ENCODE data around the gene KRT9.

Gene KRT9

DNA sequence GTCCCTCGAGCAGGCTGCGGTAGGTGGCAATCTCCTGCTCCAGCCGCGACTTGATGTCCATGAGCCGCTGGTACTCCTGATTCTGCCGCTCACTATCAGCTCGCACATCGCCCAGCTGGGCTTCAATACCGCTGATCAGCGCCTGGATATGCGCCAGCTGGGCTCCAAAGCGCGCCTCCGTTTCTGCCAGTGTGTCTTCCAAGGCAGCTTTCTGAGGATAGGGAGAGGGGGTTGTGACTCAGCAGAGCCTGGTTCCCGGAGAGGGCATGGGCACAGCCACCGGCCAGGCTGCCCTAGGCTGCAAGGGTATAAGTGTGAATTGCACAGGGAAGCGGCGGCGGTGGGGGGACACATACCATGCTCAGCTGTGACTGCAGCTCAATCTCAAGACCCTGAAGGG lies 48.1 kb downstream of the KRT9 start:
- no peak for DNase-seq

DNA sequence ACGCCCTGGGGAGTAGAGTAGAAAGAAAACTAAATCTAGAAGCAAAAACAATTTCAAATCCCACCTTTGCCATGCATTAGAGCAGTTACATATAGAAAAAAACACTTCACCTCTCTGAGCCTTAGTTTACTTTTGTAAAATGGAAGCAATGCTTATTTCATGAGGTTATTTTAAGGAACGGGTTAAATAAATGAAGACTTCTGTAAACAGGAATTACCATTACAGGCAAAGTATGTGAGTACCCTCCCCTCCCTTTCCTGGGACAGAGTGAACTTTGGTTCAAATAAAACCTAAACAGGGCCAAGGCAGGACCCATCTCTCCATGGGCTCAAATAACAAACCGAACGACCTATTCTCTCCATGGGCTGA lies 48.6 kb downstream of the KRT9 start:
- DNase-seq: no peak

DNA sequence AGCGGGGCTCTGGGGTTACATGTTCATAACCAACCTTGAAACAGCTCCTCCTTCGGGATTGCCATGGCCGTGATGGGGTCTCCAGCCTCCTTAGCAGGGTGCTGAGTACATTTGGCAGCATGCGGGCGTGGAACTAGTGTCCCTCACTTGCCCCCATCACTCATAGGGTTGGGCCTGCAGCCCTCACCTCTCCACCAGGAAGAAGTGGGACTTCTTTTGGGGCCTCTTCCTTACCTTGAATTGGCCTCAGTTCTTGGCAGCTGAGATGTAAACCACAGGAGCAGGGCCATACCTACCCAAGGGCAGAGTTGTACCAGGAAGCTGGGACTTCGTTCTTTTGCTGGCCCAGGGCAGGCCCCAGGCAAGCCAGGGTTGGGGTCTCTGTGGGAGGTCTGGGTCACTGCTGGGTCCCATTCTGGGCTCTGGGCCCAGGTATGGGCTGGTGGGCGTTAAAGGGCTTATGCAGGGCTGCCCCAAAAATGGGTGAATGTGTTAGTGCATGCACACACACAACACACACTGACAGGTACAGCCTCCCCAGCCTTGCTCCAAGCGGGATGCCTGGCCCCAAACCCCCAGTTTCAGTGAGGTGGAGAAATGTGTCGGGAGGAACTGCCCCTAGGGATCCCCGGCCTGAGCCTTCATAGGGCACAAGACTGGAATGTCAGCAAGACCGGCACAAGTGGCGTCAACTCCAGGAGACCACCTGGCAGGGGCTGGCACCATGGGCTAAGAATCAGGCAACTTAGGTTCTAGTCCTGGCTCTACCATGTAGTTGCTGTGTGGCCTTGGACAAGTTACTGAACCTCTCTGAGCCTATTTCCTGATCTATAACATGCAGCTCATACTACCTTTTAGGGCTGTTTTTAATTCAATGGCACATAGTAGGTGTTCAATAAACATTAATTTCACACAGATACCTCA lies 49.3 kb downstream of the KRT9 start:
- no peak for DNase-seq

DNA sequence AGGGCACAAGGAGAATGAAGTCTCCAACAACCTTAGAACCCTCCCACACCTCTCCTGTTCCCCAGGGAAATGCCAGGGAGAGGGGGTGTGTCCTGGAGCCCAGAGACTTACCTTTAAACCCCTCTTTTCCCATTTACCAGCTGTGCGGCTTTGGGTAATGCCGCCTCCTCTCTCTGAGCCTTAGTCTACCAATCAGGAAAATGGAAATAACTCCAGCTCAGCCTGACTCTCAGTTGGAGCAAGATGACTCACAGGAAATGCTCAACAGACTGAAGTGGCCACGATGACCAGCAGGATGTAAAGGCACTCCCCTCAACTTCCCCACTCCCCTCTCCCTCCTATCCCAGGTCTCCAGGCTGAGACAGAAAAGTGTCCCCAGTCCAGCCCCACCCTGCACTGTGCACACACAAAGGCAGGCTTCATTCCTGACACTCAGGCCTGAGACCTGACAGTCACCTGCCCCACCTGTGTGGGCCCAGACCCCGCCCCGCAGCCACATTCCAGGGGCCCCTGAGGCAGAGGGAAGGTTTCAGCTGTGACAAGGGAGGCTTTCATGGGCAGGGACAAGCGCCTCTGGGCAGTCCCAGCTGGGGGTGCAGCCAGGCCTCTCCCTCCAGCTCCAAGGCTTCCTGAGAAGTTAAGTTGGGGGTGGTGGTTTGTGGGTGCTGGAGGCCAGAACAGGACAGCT lies 50.1 kb downstream of the KRT9 start:
- no peak for DNase-seq

DNA sequence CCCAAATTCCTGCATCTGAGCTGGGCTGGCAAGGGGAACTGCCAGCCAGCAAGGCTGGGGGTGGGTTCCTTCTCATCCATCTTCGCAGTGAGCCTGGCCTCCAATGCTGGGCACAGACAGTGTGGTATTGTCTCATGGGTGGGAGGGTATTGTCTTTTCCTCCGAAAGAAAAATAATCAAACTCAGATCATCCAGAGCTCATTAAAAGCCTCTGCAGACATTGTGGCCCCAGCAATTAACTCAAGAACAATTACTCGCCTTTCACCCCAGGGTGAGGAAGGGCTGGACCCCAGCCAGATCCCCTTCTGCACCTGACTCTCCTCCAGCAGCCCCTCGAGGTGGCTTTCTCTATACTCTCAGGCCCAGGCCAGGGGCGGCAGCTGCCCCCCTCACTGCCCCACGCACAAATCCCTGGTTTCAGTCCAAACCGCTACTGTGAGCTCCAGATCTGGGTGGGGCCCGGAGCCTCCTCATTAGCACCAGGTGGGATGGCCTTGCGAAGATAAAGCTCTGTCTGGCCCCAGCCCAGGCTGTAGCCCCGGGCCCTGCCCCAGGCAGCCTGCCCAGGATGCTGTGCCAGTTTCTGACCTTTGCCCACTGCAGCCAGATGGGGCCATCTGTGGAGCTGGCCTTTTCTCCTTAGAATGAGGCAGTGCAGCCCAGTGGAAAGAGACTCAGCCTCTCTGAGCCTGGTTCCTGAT lies 50.9 kb downstream of the KRT9 start:
- DNase-seq: no peak

DNA sequence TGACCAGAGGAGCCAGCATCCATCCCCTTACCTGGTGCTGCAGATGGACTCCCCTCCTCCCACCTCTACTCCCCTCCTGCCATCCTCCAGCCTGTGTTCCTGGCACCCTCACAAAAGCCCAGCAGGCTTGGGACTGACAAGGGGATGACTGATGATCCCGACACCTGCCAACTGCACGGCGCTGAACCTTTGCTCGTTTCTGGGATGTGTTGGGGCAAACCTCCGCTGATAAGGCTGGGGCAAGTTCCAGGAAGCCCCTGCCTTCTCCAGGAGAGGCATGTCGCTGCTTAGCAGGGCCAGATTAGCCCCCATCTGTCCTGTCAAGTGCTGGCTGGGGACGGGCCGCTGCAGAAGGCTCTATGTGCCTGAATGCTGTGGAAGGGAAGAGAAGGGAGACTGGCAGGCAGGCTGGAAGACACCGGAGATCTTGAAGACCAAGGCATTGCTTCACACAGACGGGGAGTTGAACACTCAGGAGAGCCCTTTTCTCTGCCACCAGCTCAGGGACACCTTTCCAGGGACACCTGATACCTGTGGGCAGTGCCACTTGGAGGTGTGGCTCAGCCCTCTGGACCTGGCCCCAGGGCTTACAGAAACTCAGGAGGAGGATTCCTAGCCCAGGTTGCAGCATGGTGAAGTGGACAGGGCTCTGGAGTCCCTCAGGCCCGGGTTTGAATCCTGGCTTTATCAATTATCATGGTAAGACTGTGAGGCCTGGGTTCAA lies 52.2 kb downstream of the KRT9 start:
- DNase-seq: no peak

DNA sequence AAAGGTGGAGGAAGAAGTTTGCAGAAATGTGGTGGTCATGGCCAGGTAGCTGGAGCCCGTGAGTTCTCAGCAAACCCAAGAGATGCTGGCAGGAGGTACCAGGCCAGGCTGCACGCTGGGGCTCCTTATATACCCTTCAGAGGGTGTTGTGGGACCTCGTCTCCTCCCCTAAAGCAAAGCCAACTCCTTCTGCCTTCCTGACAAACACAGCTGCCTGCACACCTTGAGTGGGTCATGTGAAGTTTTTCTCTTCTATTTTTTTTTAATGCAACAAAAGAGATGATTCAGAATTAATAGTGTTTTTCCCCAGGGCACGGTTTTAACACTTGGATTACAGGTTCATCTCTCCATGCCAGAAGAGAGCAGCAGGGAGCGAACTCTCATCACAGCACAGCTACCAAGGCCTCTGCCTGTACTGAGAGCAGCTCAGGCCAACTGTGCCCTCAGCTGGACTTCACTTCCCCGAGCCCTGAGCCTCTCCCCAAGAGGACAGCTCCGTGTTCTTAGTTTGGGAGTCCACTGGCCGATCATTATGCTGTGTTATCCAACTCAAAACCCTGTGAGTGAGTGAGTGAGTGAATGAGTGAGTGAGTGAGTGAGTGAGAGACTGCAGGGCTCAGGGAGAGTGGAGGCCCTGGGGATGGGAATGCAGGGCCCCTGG lies 52.9 kb downstream of the KRT9 start, which contains the start of gene KRT15:
KRT15 (minus strand) TSS at position 102 of the 661 bp plus-strand sequence; CDS start at position 39, 63 bp downstream.
- no peak for DNase-seq

DNA sequence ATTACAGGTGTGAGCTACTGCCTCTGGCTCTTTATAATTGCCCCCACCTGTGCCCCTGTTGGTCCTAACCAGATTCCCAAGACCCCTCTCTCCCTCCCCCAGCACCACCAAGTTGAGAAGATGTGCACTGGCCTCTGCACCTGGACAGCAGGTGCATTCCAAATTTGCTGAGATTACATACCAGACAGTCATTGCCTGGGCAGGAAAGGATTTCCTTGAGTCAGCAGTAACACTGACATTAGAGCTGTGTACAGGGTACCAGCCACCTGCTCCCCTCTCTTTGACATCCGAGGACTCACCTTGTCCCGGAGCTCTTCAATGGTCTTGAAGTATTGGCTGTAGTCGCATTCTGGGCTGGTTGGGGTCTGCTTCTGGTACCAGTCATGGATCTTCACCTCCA lies 53.8 kb downstream of the KRT9 start:
- DNase-seq: no peak

DNA sequence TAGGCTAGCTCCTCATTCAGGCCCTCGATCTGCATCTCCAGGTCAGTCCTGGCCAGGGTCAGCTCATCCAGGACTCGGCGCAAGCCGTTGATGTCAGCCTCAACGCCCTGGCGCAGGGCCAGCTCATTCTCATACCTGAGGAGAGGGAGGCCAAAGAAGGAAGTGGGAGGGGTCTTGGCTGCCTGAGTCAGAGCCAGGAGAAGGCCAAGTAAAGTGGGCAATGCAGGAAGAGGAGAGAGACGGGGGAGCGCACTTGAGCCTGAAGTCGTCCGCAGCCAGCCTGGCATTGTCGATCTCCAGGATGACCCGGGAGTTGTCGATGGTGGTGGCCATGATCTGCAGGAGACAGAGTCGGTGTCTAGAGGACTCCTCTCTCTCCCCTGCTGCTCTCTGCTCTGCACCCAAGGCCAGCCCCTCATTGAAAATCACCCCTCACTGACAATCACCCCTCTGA lies 55.0 kb downstream of the KRT9 start:
- DNase-seq: no peak

DNA sequence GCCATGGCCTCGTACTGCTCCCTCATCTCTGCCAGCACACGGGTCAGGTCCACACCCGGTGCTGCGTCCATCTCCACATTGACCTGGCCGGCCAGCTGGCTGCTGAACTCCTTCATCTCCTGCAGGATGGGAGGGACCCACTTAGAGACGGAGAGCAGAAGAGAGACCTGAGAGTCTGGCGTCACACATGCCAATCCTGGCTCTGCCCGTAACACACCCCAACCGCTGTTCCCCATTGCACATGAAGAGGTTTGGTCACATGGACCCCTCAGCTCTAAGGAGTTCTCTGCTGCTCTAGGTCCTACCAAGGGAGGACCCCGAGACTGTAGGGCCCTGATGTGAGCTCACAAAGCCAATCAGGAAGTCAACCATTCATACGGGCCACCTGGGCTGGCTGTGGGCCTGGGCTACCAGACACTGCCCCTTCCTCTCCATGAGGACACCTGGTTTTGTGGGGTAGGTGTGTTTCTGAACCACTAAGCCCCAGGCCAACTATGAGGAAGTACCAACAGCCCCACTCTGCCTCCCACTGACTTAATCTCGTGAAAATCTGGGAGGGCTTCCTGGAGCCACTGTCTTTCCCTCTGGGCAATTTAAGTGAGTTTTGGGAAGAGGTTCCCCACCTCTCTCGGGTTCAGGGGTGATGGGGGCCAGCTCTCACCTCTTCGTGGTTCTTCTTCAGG lies 55.6 kb downstream of the KRT9 start:
- no peak for DNase-seq

All from stimulated activated naive CD4-positive, alpha-beta T cell (primary cell).